Thyroid gland (tissue), 4 donors: Measurements from ENCODE around the gene BANK1.

Source experiments
- CTCF ChIP-seq, 6 experiments: fragments of 200-600 bp in 3 of 6; fragments of 450-650 bp in 3 of 6; sonication (generic) in 3 of 6; IDR thresholded peaks; one replicate each; pipeline ENCODE4 v1.5.1; 2016 to 2019; ENCODE audit warnings: antibody characterized with exemption in 6 of 6, mild to moderate bottlenecking in 2 of 6, inconsistent platforms in 1 of 6, moderate library complexity in 1 of 6
- POLR2A ChIP-seq, 2 donors: fragments of 450-650 bp; IDR thresholded peaks; one replicate each; pipeline ENCODE4 v1.6.1; 2017; ENCODE audit warnings: antibody characterized with exemption in 2 of 2, mild to moderate bottlenecking in 2 of 2, moderate library complexity in 1 of 2

- TF ChIP-seq POLR2A (IDR thresholded peaks at IDR 0.05) (no peak), CTCF (IDR thresholded peaks at IDR 0.05) (no peak)
Observed at GRCh38 chr4:101843054-101843453, 52.5 kb downstream of the BANK1 start.
